Karpas-422 (cell line): Measurements from ENCODE around the gene WWOX. TPM values are rescaled to one million over a fixed set of nuclear protein-coding genes. Genes with fewer than 3 reads are reported as not detected.

Source experiments
- DNase-seq: peaks from one replicate; pipeline ENCODE4 v3.0.0-alpha.2; 2015
- H2AFZ ChIP-seq: fragments of 200-600 bp; sonication (generic); 2 replicates; pipeline ENCODE4 v1.6.1; 2014; ENCODE audit warnings: antibody characterized with exemption, low read length, mixed read lengths
- H3K27ac ChIP-seq: fragments of 200-600 bp; sonication (generic); 2 replicates; pipeline ENCODE4 v1.5.1; 2014; ENCODE audit warnings: mild to moderate bottlenecking, low read length, moderate library complexity
- H3K27me3 ChIP-seq: fragments of 200-600 bp; sonication (generic); 2 replicates; pipeline ENCODE4 v1.6.1; 2014; ENCODE audit warnings: low read length, mixed read lengths
- H3K36me3 ChIP-seq: fragments of 200-600 bp; sonication (generic); 2 replicates; pipeline ENCODE4 v1.6.1; 2014; ENCODE audit warnings: low read length, mixed read lengths; ENCODE audit not compliant: insufficient read depth
- H3K4me1 ChIP-seq: fragments of 200-600 bp; sonication (generic); 2 replicates; pipeline ENCODE4 v1.6.1; 2014; ENCODE audit warnings: mild to moderate bottlenecking, low read length, mixed read lengths
- H3K4me2 ChIP-seq: fragments of 200-600 bp; sonication (generic); 2 replicates; pipeline ENCODE4 v1.6.1; 2014; ENCODE audit warnings: low read length, low read depth, mild to moderate bottlenecking; ENCODE audit not compliant: poor library complexity, severe bottlenecking
- H3K4me3 ChIP-seq: fragments of 200-600 bp; sonication (generic); 2 replicates; pipeline ENCODE4 v1.5.1; 2014; ENCODE audit warnings: mild to moderate bottlenecking, antibody characterized with exemption, low read length, mixed read lengths
- H3K79me2 ChIP-seq: fragments of 200-600 bp; sonication (generic); 2 replicates; pipeline ENCODE4 v1.6.1; 2014; ENCODE audit warnings: mild to moderate bottlenecking, low read length, mixed read lengths
- H3K9ac ChIP-seq: fragments of 200-600 bp; sonication (generic); 2 replicates; pipeline ENCODE4 v1.6.0; 2014; ENCODE audit warnings: low read length
- H3K9me2 ChIP-seq: fragments of 200-600 bp; sonication (generic), shearing (Covaris generic); replicated peaks from 2 replicates; pipeline ENCODE4 v1.6.0; 2014; ENCODE audit warnings: mild to moderate bottlenecking, low read length, moderate library complexity; ENCODE audit not compliant: insufficient read depth
- H3K9me3 ChIP-seq: fragments of 300-700, 200-600 bp; sonication (generic); 2 replicates; pipeline ENCODE4 v1.6.1; 2014; ENCODE audit warnings: low read length, mixed read lengths
- H4K20me1 ChIP-seq: fragments of 200-600 bp; sonication (generic); 2 replicates; pipeline ENCODE4 v1.6.1; 2014; ENCODE audit warnings: mild to moderate bottlenecking, antibody characterized with exemption, low read length, low read depth; ENCODE audit not compliant: insufficient read depth
- total RNA-seq: library from RNA; depleted of rRNA; stranded (reverse); fragments of >200 nt; shearing (Covaris generic); gene quantifications from 2 replicates; pipeline ENCODE4 v1.2.3, GENCODE V29; 2014; ENCODE audit warnings: low replicate concordance

The WWOX gene
- total RNA-seq, 1 experiment from 2014 or later, result 66.2 TPM

DNA sequence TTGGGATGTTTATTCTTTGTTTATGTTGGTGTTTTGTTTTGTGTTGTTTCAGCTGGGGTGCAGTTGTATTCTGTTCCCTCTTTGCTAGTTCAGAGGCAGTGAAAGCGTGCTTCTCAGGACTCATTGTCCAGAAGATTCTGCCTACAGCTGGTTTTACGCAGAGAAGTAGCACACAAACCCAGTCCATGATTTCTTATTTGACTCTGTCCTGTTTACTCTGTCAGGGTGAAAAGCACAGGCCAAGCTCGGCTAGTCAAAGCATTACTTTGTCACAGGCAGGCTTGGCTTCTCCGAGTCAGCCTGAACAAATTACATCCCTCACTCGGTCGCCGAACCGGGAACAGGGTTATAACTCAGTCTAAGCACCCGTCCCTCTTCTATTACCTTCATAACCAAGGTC, 1066.1 kb downstream of the WWOX start:
- Histone ChIP-seq H3K9me3 (peaks cover 3% of the 10 kb centered on the region), H3K4me3 (no peak overlapping the region), H3K27ac (no peak overlapping the region), H3K36me3 (no peaks in the 10 kb centered on the region), H3K27me3 (no peaks in the 10 kb centered on the region), H2AFZ (no peak overlapping the region), H4K20me1 (no peaks in the 10 kb centered on the region), H3K4me2 (no peak overlapping the region), H3K79me2 (no peaks in the 10 kb centered on the region), H3K9me2 (no peaks in the 10 kb centered on the region), H3K9ac (no peak overlapping the region), H3K4me1 (no peaks in the 10 kb centered on the region)
- DNase-seq, result no peak

DNA sequence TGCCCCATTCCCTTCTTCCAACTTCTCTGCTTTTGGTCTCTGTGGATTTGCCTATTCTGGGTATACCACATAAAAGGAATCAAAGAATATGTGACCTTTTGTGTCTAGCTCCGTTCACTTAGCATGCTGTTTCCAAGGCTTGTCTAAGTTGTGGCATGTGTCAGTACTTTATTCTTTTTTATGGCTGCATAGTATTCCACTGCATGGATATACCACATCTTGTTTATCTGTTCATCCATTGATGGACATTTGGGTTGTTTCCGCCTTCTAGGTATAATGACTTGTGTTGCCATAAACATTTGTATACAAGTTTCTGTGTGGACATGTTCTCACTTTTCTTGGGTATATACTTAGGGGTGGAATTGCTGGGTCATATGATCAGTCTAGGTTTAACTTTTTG, 1068.4 kb downstream of the WWOX start:
- Histone ChIP-seq H3K9me2 (no peaks in the 10 kb centered on the region), H4K20me1 (no peaks in the 10 kb centered on the region), H3K9me3 (peaks cover 3% of the 10 kb centered on the region), H3K4me2 (no peak overlapping the region), H2AFZ (no peak overlapping the region), H3K9ac (no peak overlapping the region), H3K79me2 (no peaks in the 10 kb centered on the region), H3K4me3 (no peak overlapping the region), H3K27ac (no peak overlapping the region), H3K36me3 (no peaks in the 10 kb centered on the region), H3K27me3 (no peaks in the 10 kb centered on the region), H3K4me1 (no peaks in the 10 kb centered on the region)
- no peak for DNase-seq

- peaks cover 3% of the 10 kb centered on the region for H3K9me3 ChIP-seq
- H2AFZ ChIP-seq, result no peak overlapping the region
- H3K4me1 ChIP-seq, result no peaks in the 10 kb centered on the region
- no peak for DNase-seq
- H3K9me2 ChIP-seq, result no peaks in the 10 kb centered on the region
- H3K27ac ChIP-seq, result no peak overlapping the region
- H3K9ac ChIP-seq, result no peak overlapping the region
- H3K4me3 ChIP-seq, result no peak overlapping the region
- H4K20me1 ChIP-seq, result no peaks in the 10 kb centered on the region
- H3K4me2 ChIP-seq, result no peak overlapping the region
- no peaks in the 10 kb centered on the region for H3K36me3 ChIP-seq
- no peaks in the 10 kb centered on the region for H3K27me3 ChIP-seq
- no peaks in the 10 kb centered on the region for H3K79me2 ChIP-seq
These were observed 1068.9 kb downstream of the WWOX start for GRCh38 chr16:79168321-79168720.

DNA sequence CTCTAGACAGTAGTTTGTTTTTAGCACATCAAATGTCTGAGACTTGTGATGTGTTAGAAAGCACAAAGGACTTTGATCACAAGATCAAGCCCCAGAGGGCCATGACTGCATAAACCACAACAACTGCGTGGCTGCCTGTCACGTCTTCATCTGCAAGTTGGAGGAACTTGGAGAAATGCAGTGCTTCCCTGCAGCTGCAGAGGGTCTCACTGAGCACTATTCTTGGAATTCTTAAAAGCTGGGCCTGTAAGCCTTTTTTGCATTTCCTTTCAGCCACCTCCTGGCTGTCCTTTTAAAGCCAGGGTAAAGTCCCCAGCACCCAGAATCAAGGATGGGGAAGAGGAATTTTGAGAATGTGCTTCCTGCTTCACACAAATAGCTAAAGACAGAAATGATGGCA, 1069.8 kb downstream of the WWOX start:
- Histone ChIP-seq H3K27me3 (no peaks in the 10 kb centered on the region), H4K20me1 (no peaks in the 10 kb centered on the region), H3K9me2 (no peaks in the 10 kb centered on the region), H2AFZ (no peak overlapping the region), H3K27ac (no peak overlapping the region), H3K9me3 (peaks cover 3% of the 10 kb centered on the region), H3K36me3 (no peaks in the 10 kb centered on the region), H3K9ac (no peak overlapping the region), H3K79me2 (no peaks in the 10 kb centered on the region), H3K4me2 (no peak overlapping the region), H3K4me3 (no peak overlapping the region), H3K4me1 (no peaks in the 10 kb centered on the region)
- DNase-seq, result no peak

GRCh38 chr16:79170555-79171246, 1071.2 kb downstream of the WWOX start:
- H3K4me2 ChIP-seq, result no peak overlapping the region
- no peak overlapping the region for H3K9ac ChIP-seq
- no peak for DNase-seq
- no peaks in the 10 kb centered on the region for H3K9me2 ChIP-seq
- H2AFZ ChIP-seq, result no peak overlapping the region
- H3K79me2 ChIP-seq, result no peaks in the 10 kb centered on the region
- no peak overlapping the region for H3K27ac ChIP-seq
- no peaks in the 10 kb centered on the region for H3K36me3 ChIP-seq
- H3K9me3 ChIP-seq, result peaks cover 3% of the 10 kb centered on the region
- H3K4me3 ChIP-seq, result no peak overlapping the region
- H3K27me3 ChIP-seq, result no peaks in the 10 kb centered on the region
- no peaks in the 10 kb centered on the region for H4K20me1 ChIP-seq
- no peaks in the 10 kb centered on the region for H3K4me1 ChIP-seq

- H3K27me3 ChIP-seq, result no peaks in the 10 kb centered on the region
- H3K36me3 ChIP-seq, result no peaks in the 10 kb centered on the region
- H4K20me1 ChIP-seq, result no peaks in the 10 kb centered on the region
- no peak overlapping the region for H3K4me3 ChIP-seq
- H3K9me3 ChIP-seq, result peaks cover 3% of the 10 kb centered on the region
- H3K4me2 ChIP-seq, result no peak overlapping the region
- H3K9ac ChIP-seq, result no peak overlapping the region
- H3K4me1 ChIP-seq, result no peaks in the 10 kb centered on the region
- H3K27ac ChIP-seq, result no peak overlapping the region
- H2AFZ ChIP-seq, result no peak overlapping the region
- H3K9me2 ChIP-seq, result no peaks in the 10 kb centered on the region
- no peak for DNase-seq
- no peaks in the 10 kb centered on the region for H3K79me2 ChIP-seq
These were observed 1072.0 kb downstream of the WWOX start for GRCh38 chr16:79171504-79171903.

- Histone ChIP-seq H3K4me1 (no peaks in the 10 kb centered on the region), H2AFZ (no peak overlapping the region), H3K9me2 (no peaks in the 10 kb centered on the region), H3K36me3 (no peaks in the 10 kb centered on the region), H4K20me1 (no peaks in the 10 kb centered on the region), H3K9me3 (peaks cover 3% of the 10 kb centered on the region), H3K79me2 (no peaks in the 10 kb centered on the region), H3K4me2 (no peak overlapping the region), H3K27me3 (no peaks in the 10 kb centered on the region), H3K4me3 (no peak overlapping the region), H3K9ac (no peak overlapping the region), H3K27ac (no peak overlapping the region)
- DNase-seq, result no peak
These were observed 1072.7 kb downstream of the WWOX start for GRCh38 chr16:79171931-79172705.

DNA sequence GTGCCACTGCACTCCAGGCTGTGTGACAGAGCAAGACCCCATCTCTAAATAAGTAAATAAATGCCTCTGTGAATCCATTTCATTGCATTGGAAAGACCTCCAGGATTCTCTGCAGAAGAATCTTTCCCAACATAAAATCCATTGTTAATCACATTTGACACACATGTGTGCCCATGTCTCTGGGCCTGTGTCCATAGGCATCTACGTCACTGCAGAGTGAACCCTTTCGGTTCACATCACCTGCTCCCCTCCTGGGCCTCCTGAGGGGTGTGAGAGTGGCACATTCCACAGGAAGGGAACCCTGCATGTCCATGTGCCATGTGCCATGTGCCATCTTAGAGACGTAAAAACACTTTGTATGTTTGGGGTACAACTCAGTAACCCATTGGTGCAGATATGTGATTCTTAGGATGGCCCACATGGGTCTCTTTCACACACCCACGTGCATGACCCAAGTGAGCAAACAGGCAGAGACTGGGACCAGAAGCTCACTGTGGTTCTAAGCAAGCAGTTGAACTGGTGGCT, 1073.6 kb downstream of the WWOX start:
- Histone ChIP-seq H3K9ac (no peak overlapping the region), H3K9me3 (0 out of 2 replicates have a peak, but pooled peaks cover under 1% of the 10 kb centered on the region), H3K4me1 (no peaks in the 10 kb centered on the region), H3K4me2 (no peak overlapping the region), H3K27ac (no peak overlapping the region), H3K27me3 (no peaks in the 10 kb centered on the region), H2AFZ (no peak overlapping the region), H3K4me3 (no peak overlapping the region), H3K36me3 (no peaks in the 10 kb centered on the region), H3K9me2 (no peaks in the 10 kb centered on the region), H4K20me1 (no peaks in the 10 kb centered on the region), H3K79me2 (no peaks in the 10 kb centered on the region)
- DNase-seq, result no peak
